PC-3 (cell line): ENCODE measurements around the gene AGAP1.

Source experiments
- CTCF ChIP-seq: fragments of 300-600 bp; sonication (generic); conservative IDR thresholded peaks from 2 replicates; pipeline ENCODE4 v1.5.1; 2017; ENCODE audit warnings: antibody characterized with exemption, low read depth, mild to moderate bottlenecking, low read length
- EZH2 ChIP-seq: fragments of 300-600 bp; sonication (generic); IDR thresholded peaks from one replicate; pipeline ENCODE4 v1.6.1; 2017; ENCODE audit warnings: antibody characterized with exemption, mild to moderate bottlenecking, low read length; ENCODE audit not compliant: unreplicated experiment
- EZH2phosphoT487 ChIP-seq: fragments of 300-600 bp; sonication (generic); IDR thresholded peaks from 2 replicates; pipeline ENCODE4 v1.6.1; 2018; ENCODE audit warnings: mild to moderate bottlenecking, antibody characterized with exemption, low read length, borderline replicate concordance

- TF ChIP-seq CTCF (no peak), EZH2 (no peak), EZH2phosphoT487 (no peak)
These were observed 57.1 kb downstream of the AGAP1 start for GRCh38 chr2:235550946-235551345.
